ENCODE results near the gene ZNF304. TPM values are rescaled to one million over a fixed set of nuclear protein-coding genes. Genes with fewer than 3 reads are reported as not detected.
A peak's percentile ranks its signal among the peaks of the same experiment; 100 is the strongest.

ZNF304 gene
- total RNA-seq, 6 donors from 2014 or later: 2.1 to 8.8 (median 7.3) TPM

DNA sequence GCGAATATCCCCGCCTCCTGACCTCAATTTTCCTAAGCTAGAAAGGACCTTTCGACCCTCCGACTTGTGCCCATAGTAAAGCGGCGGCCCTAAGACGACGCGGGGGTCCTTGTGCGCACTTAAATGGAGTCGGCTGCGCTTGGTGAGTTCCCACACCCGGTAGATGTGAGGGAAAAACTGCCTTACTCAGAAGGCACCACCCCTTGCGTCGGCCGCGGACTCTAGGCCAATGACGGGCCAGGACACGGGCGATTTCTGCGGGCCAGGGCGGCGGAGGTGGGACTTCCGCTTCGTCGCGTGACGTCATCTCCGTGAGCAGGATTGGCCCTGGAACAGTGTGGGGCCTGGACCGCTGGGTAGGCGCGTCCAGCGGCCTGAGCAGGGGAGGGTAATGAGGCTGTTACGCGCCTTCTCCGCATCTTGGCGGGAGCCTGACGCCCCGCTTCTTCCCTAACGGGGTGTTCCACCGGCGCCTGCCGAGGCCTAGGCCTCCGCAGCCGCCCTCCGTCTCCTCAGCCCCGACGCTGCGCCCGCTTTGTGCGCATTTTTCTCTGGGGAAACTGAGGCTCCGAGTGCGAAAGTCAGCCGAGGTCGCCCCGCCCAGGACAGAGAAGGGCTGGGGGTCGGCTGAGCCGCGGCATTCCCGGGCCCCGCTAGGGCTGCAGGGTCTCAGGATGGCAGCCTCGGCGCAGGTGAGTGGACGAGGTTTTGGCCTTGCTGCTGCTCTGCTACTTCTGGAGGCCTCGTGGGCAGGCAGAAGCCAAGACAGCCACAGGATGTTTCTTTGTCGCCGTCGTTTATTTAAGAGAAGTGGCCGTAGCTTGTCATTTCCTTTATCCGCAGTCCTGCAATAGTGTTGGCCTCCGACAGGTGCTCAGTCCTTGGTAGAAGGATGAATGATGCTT is 30.6 kb upstream of the ZNF304 start, which contains the start of gene ZNF543:
Gene ZNF543, plus strand, starts transcription at position 293 of the 905 bp plus-strand sequence. Its CDS starts 382 bp downstream, at position 675.
- TF ChIP-seq, protein P1, sequence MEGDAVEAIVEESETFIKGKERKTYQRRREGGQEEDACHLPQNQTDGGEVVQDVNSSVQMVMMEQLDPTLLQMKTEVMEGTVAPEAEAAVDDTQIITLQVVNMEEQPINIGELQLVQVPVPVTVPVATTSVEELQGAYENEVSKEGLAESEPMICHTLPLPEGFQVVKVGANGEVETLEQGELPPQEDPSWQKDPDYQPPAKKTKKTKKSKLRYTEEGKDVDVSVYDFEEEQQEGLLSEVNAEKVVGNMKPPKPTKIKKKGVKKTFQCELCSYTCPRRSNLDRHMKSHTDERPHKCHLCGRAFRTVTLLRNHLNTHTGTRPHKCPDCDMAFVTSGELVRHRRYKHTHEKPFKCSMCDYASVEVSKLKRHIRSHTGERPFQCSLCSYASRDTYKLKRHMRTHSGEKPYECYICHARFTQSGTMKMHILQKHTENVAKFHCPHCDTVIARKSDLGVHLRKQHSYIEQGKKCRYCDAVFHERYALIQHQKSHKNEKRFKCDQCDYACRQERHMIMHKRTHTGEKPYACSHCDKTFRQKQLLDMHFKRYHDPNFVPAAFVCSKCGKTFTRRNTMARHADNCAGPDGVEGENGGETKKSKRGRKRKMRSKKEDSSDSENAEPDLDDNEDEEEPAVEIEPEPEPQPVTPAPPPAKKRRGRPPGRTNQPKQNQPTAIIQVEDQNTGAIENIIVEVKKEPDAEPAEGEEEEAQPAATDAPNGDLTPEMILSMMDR (IDR thresholded peaks at IDR 0.05): peak in 1 of 6 experiments; percentile 22
- TF ChIP-seq POLR2AphosphoS5 (IDR thresholded peaks at IDR 0.05) (peak; percentile 88 to 91), EP300 (IDR thresholded peaks at IDR 0.05) (no peak), POLR2A (IDR thresholded peaks at IDR 0.05) (peak; percentile 54 to 78 (median 58))
- H3K36me3 ChIP-seq: peaks cover 4 to 22% (median 22%) of the 10 kb centered on the region in 4 donors
- 1% methylated on average over 18 to 50 of the region's 71 CpGs for WGBS, 2 donors
- H3K27ac ChIP-seq: peak within 1 kb of the TSS; percentile 82 to 92 (median 88)
- peak; percentile 99 for ATAC-seq (ENCODE audit: low FRiP score in 2 of 2)
- peak; percentile 96 to 98 for DNase-seq
- peak within 1 kb of the TSS; percentile 46 to 97 (median 86) for H3K4me3 ChIP-seq
- H3K27me3 ChIP-seq: peaks cover 0 to 4% (median 0%) of the 10 kb centered on the region in 4 donors
- peaks cover 14 to 23% (median 18%) of the 10 kb centered on the region in 4 donors for H3K4me1 ChIP-seq
- peaks cover 0 to 6% (median 3%) of the 10 kb centered on the region in 4 donors for H3K9me3 ChIP-seq

DNA sequence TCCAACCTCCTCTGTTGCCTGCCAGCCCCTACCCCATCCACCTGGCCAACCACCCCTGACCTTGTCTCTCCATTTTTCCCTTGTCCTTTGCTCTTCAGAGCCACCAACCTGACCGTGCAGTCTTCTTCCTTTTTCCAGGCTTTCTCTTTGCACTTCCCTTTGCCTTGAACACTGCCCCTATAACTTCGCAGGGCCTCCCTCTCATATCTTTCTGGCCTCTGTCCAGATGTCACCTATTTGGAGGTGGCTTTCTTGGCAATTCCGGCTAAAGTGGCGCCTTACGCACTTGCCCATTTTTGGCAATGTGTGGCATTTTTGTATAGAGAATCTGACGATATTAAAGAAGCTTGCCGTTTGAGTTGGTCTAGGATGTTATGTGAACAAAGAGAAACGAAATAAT is 30.0 kb upstream of the ZNF304 start:
- WGBS, 2 donors: 35 to 41% methylated on average over 8 of the region's 8 CpGs
- DNase-seq: no peak
- H3K4me1 ChIP-seq: peaks cover 14 to 23% (median 18%) of the 10 kb centered on the region in 4 donors
- H3K36me3 ChIP-seq: peaks cover 11 to 29% (median 28%) of the 10 kb centered on the region in 4 donors
- ATAC-seq (ENCODE audit: low FRiP score in 2 of 2): no peak
- peaks cover 0 to 4% (median 0%) of the 10 kb centered on the region in 4 donors for H3K27me3 ChIP-seq
- peak overlapping the region in 3 of 4 donors; percentile 82 to 92 (median 90) for H3K27ac ChIP-seq
- no peak for TF ChIP-seq POLR2AphosphoS5 (IDR thresholded peaks at IDR 0.05)
- no peak for TF ChIP-seq EP300 (IDR thresholded peaks at IDR 0.05)
- TF ChIP-seq, protein P1 (IDR thresholded peaks at IDR 0.05): no peak
- no peak for TF ChIP-seq POLR2A (IDR thresholded peaks at IDR 0.05)
- peaks cover 0 to 13% (median 6%) of the 10 kb centered on the region in 4 donors for H3K9me3 ChIP-seq
- peak overlapping the region; percentile 46 to 97 (median 86) for H3K4me3 ChIP-seq

DNA sequence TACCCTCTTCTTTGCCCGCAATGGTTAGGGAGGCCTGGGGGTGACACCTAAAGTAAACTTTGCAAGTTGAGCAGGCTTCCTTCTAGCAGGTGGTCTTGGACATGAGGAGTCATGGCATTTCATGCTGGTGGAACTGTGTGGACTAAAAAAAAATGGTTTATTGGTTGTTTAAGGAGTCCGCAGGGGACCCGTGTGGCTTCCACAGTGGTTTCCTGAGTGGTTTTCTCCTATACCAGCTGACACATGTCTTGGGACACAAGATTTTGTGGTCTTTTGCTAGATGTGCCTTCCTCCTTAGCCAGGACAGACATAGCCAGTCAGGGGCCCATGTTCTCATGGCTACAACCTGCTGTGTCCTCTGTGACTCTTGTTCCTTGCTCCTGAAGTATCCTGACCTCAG is 29.3 kb upstream of the ZNF304 start:
- no peak for ATAC-seq (ENCODE audit: low FRiP score in 2 of 2)
- no peak for DNase-seq
- Histone ChIP-seq H3K36me3 (peaks cover 11 to 35% (median 35%) of the 10 kb centered on the region in 4 donors), H3K27ac (no peak overlapping the region), H3K4me1 (peaks cover 14 to 23% (median 18%) of the 10 kb centered on the region in 4 donors), H3K27me3 (peaks cover 0 to 4% (median 0%) of the 10 kb centered on the region in 4 donors), H3K4me3 (peak overlapping the region in 2 of 4 donors; percentile 76 to 97), H3K9me3 (peaks cover 3 to 19% (median 8%) of the 10 kb centered on the region in 4 donors)
- 53 to 66% methylated on average over 3 of the region's 3 CpGs for WGBS, 2 donors
- TF ChIP-seq POLR2A (IDR thresholded peaks at IDR 0.05) (no peak), EP300 (IDR thresholded peaks at IDR 0.05) (no peak), POLR2AphosphoS5 (IDR thresholded peaks at IDR 0.05) (no peak)
- TF ChIP-seq, protein P1 (IDR thresholded peaks at IDR 0.05): no peak

DNA sequence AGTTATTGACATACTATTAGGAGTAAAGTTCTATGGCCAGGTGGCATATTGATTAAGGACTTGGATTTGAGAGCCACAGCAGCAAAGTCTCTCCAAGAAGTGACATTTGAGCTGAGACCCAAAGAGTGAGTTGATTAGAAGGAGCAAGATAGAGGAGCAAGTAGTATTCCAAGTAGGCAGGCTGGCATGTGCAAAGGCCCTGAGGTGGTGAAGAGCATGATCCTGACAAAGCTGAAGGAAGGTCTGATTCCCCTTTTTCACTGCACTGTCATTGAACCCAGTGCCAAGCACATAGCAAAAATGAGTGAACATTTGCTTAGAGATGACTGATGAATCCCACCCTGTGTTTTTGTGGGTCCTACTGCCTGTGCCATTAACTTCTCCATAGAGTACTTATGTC is 26.1 kb upstream of the ZNF304 start:
- TF ChIP-seq POLR2A (IDR thresholded peaks at IDR 0.05) (no peak), POLR2AphosphoS5 (IDR thresholded peaks at IDR 0.05) (no peak), EP300 (IDR thresholded peaks at IDR 0.05) (no peak)
- TF ChIP-seq, protein P1 (IDR thresholded peaks at IDR 0.05): no peak
- H3K9me3 ChIP-seq: peaks cover 22 to 47% (median 31%) of the 10 kb centered on the region in 4 donors

More for the DNA sequence above, 26.1 kb upstream of the ZNF304 start:
- ATAC-seq (ENCODE audit: low FRiP score in 2 of 2): no peak
- Histone ChIP-seq H3K36me3 (peaks cover 35 to 65% (median 62%) of the 10 kb centered on the region in 4 donors), H3K27ac (no peak overlapping the region), H3K4me1 (peaks cover 10 to 19% (median 18%) of the 10 kb centered on the region in 4 donors), H3K4me3 (no peak overlapping the region), H3K27me3 (no peaks in the 10 kb centered on the region)
- DNase-seq: no peak

Data from upper lobe of left lung (tissue), 6 donors.